A549 (cell line): Measurements from ENCODE around the gene PHPT1. TPM values are rescaled to one million over a fixed set of nuclear protein-coding genes. Genes with fewer than 3 reads are reported as not detected.
"Not testable (repeated sequence)": the region's sequence is repeated elsewhere in the genome, so short reads cannot be mapped to it uniquely, and the experiment has no call there.

Source experiments
- ATAC-seq, 2 experiments: fragments of 200-7000 bp in 1 of 2; fragments of >200 bp in 1 of 2; cut with Nextera tagmentation in 1 of 2; cut with Tn5 transposase in 1 of 2; 3 replicates each; pipeline versions ENCODE4 v1.8.0 to v1.9.1; 2018 to 2020; ENCODE audit warnings: mild to moderate bottlenecking in 1 of 2, moderate library complexity in 1 of 2
- CTCF ChIA-PET: fragments of 300-600 bp; sonication (Branson Sonifier 250); formaldehyde crosslinking; extraction: SDS; loops from one replicate; lab custom pipeline; 2021; ENCODE audit warnings: antibody characterized with exemption, inconsistent platforms; lab: Yijun Ruan, JAX
- POLR2A ChIA-PET: fragments of 350-600 bp; formaldehyde crosslinking; extraction: SDS; loops from one replicate; lab custom pipeline; 2021; ENCODE audit warnings: antibody characterized with exemption, inconsistent platforms; lab: Yijun Ruan, JAX
- DNase-seq, 2 experiments: peaks; one replicate each; pipeline versions ENCODE4 v3.0.0 to v3.0.0-alpha.2; 2011 to 2016; ENCODE audit warnings: low read depth in 1 of 2, low spot score in 1 of 2
- FAIRE-seq: peaks from 2 replicates; lab custom pipeline; 2011; peaks lifted over from hg19 to GRCh38; lab: Jason Lieb, UNC
- H3K27ac ChIP-seq, 2 experiments: fragments of >200 bp; sonication (Bioruptor Twin); formaldehyde crosslinking; 3 replicates each; pipeline ENCODE4 v1.5.1; 2016 to 2017
- H3K4me1 ChIP-seq: fragments of >200 bp; sonication (Bioruptor Twin); formaldehyde crosslinking; 3 replicates; pipeline ENCODE4 v1.6.1; 2016
- H3K4me2 ChIP-seq: fragments of >200 bp; sonication (Bioruptor Twin); formaldehyde crosslinking; 3 replicates; pipeline ENCODE4 v1.6.1; 2016
- H3K4me3 ChIP-seq: fragments of >200 bp; sonication (Bioruptor Twin); formaldehyde crosslinking; 3 replicates; pipeline ENCODE4 v1.5.1; 2016
- H3K9me3 ChIP-seq: fragments of >200 bp; sonication (Bioruptor Twin); formaldehyde crosslinking; 3 replicates; pipeline ENCODE4 v1.6.1; 2016
- BCL3 ChIP-seq: fragments of >200 bp; sonication (Bioruptor Twin); formaldehyde crosslinking; IDR thresholded peaks from 3 replicates; pipeline ENCODE4 v1.6.1; 2016
- BHLHE40 ChIP-seq: IDR thresholded peaks from 2 replicates; pipeline ENCODE4 v1.6.1; 2012; ENCODE audit warnings: low read depth, low read length, inconsistent platforms
- CEBPB ChIP-seq, 2 experiments: fragments of >200 bp in 1 of 2; sonication (Bioruptor Twin) in 1 of 2; formaldehyde crosslinking in 1 of 2; IDR thresholded peaks; 2 replicates each; pipeline ENCODE4 v1.6.1; 2012 to 2016
- CHD2 ChIP-seq: fragments of 150-350 bp; IDR thresholded peaks from 2 replicates; pipeline ENCODE4 v1.6.1; 2014; ENCODE audit warnings: low read length; ENCODE audit not compliant: partially characterized antibody
- CHD4 ChIP-seq: fragments of 200-600 bp; sonication (generic); IDR thresholded peaks from 2 replicates; pipeline ENCODE4 v1.6.1; 2016; ENCODE audit warnings: antibody characterized with exemption, mild to moderate bottlenecking, borderline replicate concordance
- E2F6 ChIP-seq: IDR thresholded peaks from 2 replicates; pipeline ENCODE4 v1.6.1; 2012; ENCODE audit warnings: low read depth, borderline replicate concordance
- EHF ChIP-seq: fragments of 250-450 bp; sonication (Bioruptor Pico); IDR thresholded peaks from 2 replicates; pipeline ENCODE4 v1.5.0; 2020; ENCODE audit warnings: mild to moderate bottlenecking
- EHMT2 ChIP-seq: fragments of 200-600 bp; sonication (generic); IDR thresholded peaks from 2 replicates; pipeline ENCODE4 v1.6.1; 2016; ENCODE audit warnings: antibody characterized with exemption, low read depth, mild to moderate bottlenecking, moderate library complexity
- EP300 ChIP-seq, 2 experiments: fragments of >200 bp; sonication (Bioruptor Twin); formaldehyde crosslinking; IDR thresholded peaks; 2 replicates in 1 of 2; 3 replicates in 1 of 2; pipeline ENCODE4 v1.6.1; 2016 to 2017
- FOXS1 ChIP-seq: fragments of 250-450 bp; sonication (Bioruptor Pico); IDR thresholded peaks from 2 replicates; pipeline ENCODE4 v1.5.0; 2020; ENCODE audit warnings: mild to moderate bottlenecking, moderate library complexity
- HMGXB4 ChIP-seq: fragments of 250-450 bp; sonication (Bioruptor Pico); IDR thresholded peaks from 2 replicates; pipeline ENCODE4 v1.5.0; 2021; ENCODE audit warnings: mild to moderate bottlenecking, moderate library complexity, borderline replicate concordance
- JUN ChIP-seq, 2 experiments: fragments of >200 bp; sonication (Bioruptor Twin); formaldehyde crosslinking; IDR thresholded peaks; 2 replicates in 1 of 2; 3 replicates in 1 of 2; pipeline ENCODE4 v1.6.1; 2016 to 2017
- JUNB ChIP-seq: fragments of >200 bp; sonication (Bioruptor Twin); formaldehyde crosslinking; IDR thresholded peaks from 2 replicates; pipeline ENCODE4 v1.6.1; 2016
- KDM1A ChIP-seq: fragments of 200-600 bp; sonication (generic); IDR thresholded peaks from 2 replicates; pipeline ENCODE4 v1.6.1; 2016; ENCODE audit warnings: low read depth, mild to moderate bottlenecking
- KDM5A ChIP-seq: fragments of 200-600 bp; sonication (generic); IDR thresholded peaks from 2 replicates; pipeline ENCODE4 v1.6.1; 2016; ENCODE audit warnings: antibody characterized with exemption, mild to moderate bottlenecking
- MAX ChIP-seq: IDR thresholded peaks from 2 replicates; pipeline ENCODE4 v1.6.1; 2012
- MYC ChIP-seq: IDR thresholded peaks from 2 replicates; pipeline ENCODE4 v1.6.1; 2012; ENCODE audit warnings: mild to moderate bottlenecking, inconsistent platforms, low read length, improper control_type of control experiment, borderline replicate concordance
- PHF8 ChIP-seq: fragments of 200-600 bp; sonication (generic); IDR thresholded peaks from 2 replicates; pipeline ENCODE4 v1.6.1; 2016; ENCODE audit warnings: low read depth, mild to moderate bottlenecking, antibody characterized with exemption, moderate library complexity, borderline replicate concordance
- POLR2A ChIP-seq: IDR thresholded peaks from 2 replicates; pipeline ENCODE4 v1.6.1; 2012; ENCODE audit warnings: mild to moderate bottlenecking, low read length
- POLR2AphosphoS2 ChIP-seq: conservative IDR thresholded peaks from 2 replicates; pipeline ENCODE4 v1.6.1; 2012; ENCODE audit warnings: low read length, improper control_type of control experiment, inconsistent platforms
- RAD21 ChIP-seq, 2 experiments: fragments of >200 bp in 1 of 2; sonication (Bioruptor Twin) in 1 of 2; formaldehyde crosslinking in 1 of 2; IDR thresholded peaks in 1 of 2; conservative IDR thresholded peaks in 1 of 2; 2 replicates in 1 of 2; 3 replicates in 1 of 2; pipeline ENCODE4 v1.6.1; 2012 to 2018; ENCODE audit warnings: inconsistent platforms in 1 of 2
- REST ChIP-seq: fragments of 200-600 bp; sonication (generic); IDR thresholded peaks from 2 replicates; pipeline ENCODE4 v1.6.1; 2016; ENCODE audit warnings: antibody characterized with exemption, mild to moderate bottlenecking, moderate library complexity
- RFX5 ChIP-seq: fragments of 450-650 bp; IDR thresholded peaks from 2 replicates; pipeline ENCODE4 v1.7.1; 2014; ENCODE audit warnings: antibody characterized with exemption, mild to moderate bottlenecking, moderate library complexity
- TFCP2L1 ChIP-seq: fragments of 250-450 bp; sonication (Bioruptor Pico); IDR thresholded peaks from 2 replicates; pipeline ENCODE4 v1.5.0; 2021; ENCODE audit warnings: mild to moderate bottlenecking
- USF2 ChIP-seq: fragments of 450-650 bp; IDR thresholded peaks from 2 replicates; pipeline ENCODE4 v1.6.1; 2014; ENCODE audit warnings: antibody characterized with exemption
- ZFP36 ChIP-seq: fragments of 450-650 bp; IDR thresholded peaks from 2 replicates; pipeline ENCODE4 v1.6.1; 2014; ENCODE audit warnings: borderline replicate concordance; ENCODE audit not compliant: partially characterized antibody
- ZNF302 ChIP-seq: fragments of 250-450 bp; sonication (Bioruptor Pico); IDR thresholded peaks from 2 replicates; pipeline ENCODE4 v1.9.0; 2021; ENCODE audit warnings: inconsistent platforms, mild to moderate bottlenecking, moderate library complexity
- WGBS: methylation state at CpG from one replicate; pipeline ENCODE4 v1.1.6; 2017; ENCODE audit errors: missing lambda C conversion rate; 5-methylcytosine and 5-hydroxymethylcytosine counted together
- polyA plus RNA-seq, 4 experiments: library from polyadenylated mRNA; depleted of rRNA in 3 of 4; stranded (reverse); fragments of >200 nt; fragmentation: RNase III in 1 of 4; extraction: RNeasy Plus Mini Kit Qiagen cat#74134 plus additional on column Dnase treatment in 1 of 4; gene quantifications; 2 replicates in 3 of 4; 3 replicates in 1 of 4; pipeline ENCODE4 v1.2.3, GENCODE V29; 2011 to 2017

Gene PHPT1
- polyA plus RNA-seq, 2 of the 4 experiments (the other 2 are of a cell fraction), result 123 to 234 TPM

- ChIA-PET POLR2A (interaction anchor here (0.6 to 6.8 kb wide), 4 partner anchors 8 to 108 kb away, joined by 3 to 108 read pairs (median 5); no protein-coding TSS in a partner anchor), CTCF (interaction anchor here (0.6 to 14.7 kb wide), 13 partner anchors 9 to 163 kb away, joined by 3 to 139 read pairs (median 7); partner anchors contain the start of genes AJM1, C8G and FBXW5)
These were observed 34.5 kb downstream of the PHPT1 start for GRCh38 chr9:136883670-136884069.

DNA sequence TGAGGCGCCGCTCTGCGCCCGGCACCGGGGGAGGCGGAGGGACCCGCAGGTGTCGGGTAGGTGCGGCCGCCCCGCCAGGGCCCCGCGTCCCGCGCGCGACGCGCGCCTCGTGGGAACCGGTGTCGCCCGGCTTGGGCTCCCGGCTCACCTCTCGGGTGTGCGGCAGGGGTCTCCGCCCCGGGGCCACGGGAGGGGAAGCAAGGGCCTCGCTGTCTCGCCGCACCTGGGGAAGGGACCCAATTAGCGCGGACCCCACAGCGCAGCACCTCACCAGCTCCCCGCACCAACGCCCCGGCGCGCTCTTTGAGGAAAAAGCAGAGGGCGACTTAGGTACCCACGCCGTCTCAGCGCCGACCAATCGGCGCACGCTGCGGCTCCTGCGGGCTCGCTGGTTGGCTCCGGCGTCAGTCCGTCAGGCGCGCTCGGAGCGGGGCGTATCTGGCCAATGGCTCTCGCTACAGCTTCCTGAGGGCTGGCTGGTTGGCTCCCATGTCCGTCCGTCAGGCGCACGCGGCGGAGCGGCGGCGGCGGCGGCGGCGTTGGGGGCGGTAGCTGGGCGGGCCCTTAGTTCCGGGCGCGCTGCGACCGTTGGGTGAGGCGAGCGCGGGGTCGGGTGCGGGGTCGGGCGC, 36.9 kb downstream of the PHPT1 start, which contains the start of gene TRAF2:
Gene TRAF2, plus strand, starts transcription at position 567 of the 629 bp plus-strand sequence. CDS start 12,225 bp downstream, outside the sequence.
- 3% methylated on average over 23 of the region's 88 CpGs for WGBS
- CTCF ChIA-PET, result interaction anchor here (0.9 to 14.7 kb wide), 7 partner anchors 11 to 144 kb away, joined by 3 to 139 read pairs (median 5); partner anchors contain the start of gene FBXW5
- no peak for FAIRE-seq
- peak; percentile 82 to 86 for ATAC-seq
- Histone ChIP-seq H3K4me2 (peak within 1 kb of the TSS; percentile 91), H3K4me3 (peak within 1 kb of the TSS; percentile 99), H3K9me3 (no peaks in the 10 kb centered on the region), H3K4me1 (peaks cover 57% of the 10 kb centered on the region), H3K27ac (peak within 1 kb of the TSS; percentile 98 to 99)
- POLR2A ChIA-PET, result interaction anchor here (0.7 to 6.8 kb wide), 11 partner anchors 9 to 111 kb away, joined by 3 to 108 read pairs (median 4); partner anchors contain the start of genes CLIC3, EDF1 and RABL6
- DNase-seq, result peak; percentile 99 to 100
- no peak; the same call in 1 of the 2 replicates for TF ChIP-seq KDM1A
- no peak for TF ChIP-seq RAD21 (conservative IDR thresholded peaks at IDR 0.05 in 1 of 2, IDR thresholded peaks at IDR 0.05 in 1 of 2)
- TF ChIP-seq CEBPB (IDR thresholded peaks at IDR 0.05), result no peak
- peak; percentile 69; the same call in 1 of the 2 replicates for TF ChIP-seq MAX
- TF ChIP-seq REST, result peak; percentile 31; the same call in 1 of the 2 replicates
- no peak for TF ChIP-seq JUNB
- no peak for TF ChIP-seq ZFP36
- TF ChIP-seq HMGXB4 (CRISPR knock-in tag), result no peak
- peak; percentile 50; the same call in 1 of the 2 replicates for TF ChIP-seq EHF (CRISPR knock-in tag)
- TF ChIP-seq BCL3, result peak; percentile 60; the same call in 2 of the 3 replicates
- no peak for TF ChIP-seq ZNF302
- no peak for TF ChIP-seq KDM5A
- TF ChIP-seq TFCP2L1 (CRISPR knock-in tag), result no peak
- no peak for TF ChIP-seq POLR2AphosphoS2
- peak; percentile 29; the same call in 1 of the 2 replicates for TF ChIP-seq PHF8
- TF ChIP-seq BHLHE40, result no peak
- TF ChIP-seq USF2, result no peak
- no peak for TF ChIP-seq FOXS1 (CRISPR knock-in tag)
- TF ChIP-seq MYC, result 0 out of 2 replicates have a peak, but pooled peaks have one; percentile 61
- TF ChIP-seq EHMT2, result no peak
- peak; percentile 68; the same call in 1 of the 2 replicates for TF ChIP-seq E2F6
- peak; percentile 48; the same call in 1 of the 2 replicates for TF ChIP-seq RFX5
- TF ChIP-seq CHD2, result peak; percentile 49
- TF ChIP-seq EP300 (IDR thresholded peaks at IDR 0.05), result no peak
- TF ChIP-seq JUN (IDR thresholded peaks at IDR 0.05), result peak; percentile 54 to 82; a peak in 4 of 5 replicates
- TF ChIP-seq CHD4, result no peak
- TF ChIP-seq POLR2A, result peak; percentile 93

More at GRCh38 chr9:136883670-136884069, 34.5 kb downstream of the PHPT1 start:
- not testable (repeated sequence) for H3K4me3 ChIP-seq, ATAC-seq, FAIRE-seq
- peaks cover 55% of the 10 kb centered on the region for H3K4me1 ChIP-seq
- peak overlapping the region; percentile 97 to 98 for H3K27ac ChIP-seq
- 64% methylated on average over 10 of the region's 10 CpGs for WGBS
- peak; percentile 15 to 62; a peak in 3 of 4 replicates for TF ChIP-seq CEBPB (IDR thresholded peaks at IDR 0.05)
- TF ChIP-seq, all 56 proteins: peak for 1; not testable (repeated sequence) for 55
- DNase-seq, H3K9me3 ChIP-seq: not testable (repeated sequence)
- H3K4me2 ChIP-seq, result peak overlapping the region; percentile 77
